ENCODE data around the gene PPM1N.

PPM1N gene

DNA sequence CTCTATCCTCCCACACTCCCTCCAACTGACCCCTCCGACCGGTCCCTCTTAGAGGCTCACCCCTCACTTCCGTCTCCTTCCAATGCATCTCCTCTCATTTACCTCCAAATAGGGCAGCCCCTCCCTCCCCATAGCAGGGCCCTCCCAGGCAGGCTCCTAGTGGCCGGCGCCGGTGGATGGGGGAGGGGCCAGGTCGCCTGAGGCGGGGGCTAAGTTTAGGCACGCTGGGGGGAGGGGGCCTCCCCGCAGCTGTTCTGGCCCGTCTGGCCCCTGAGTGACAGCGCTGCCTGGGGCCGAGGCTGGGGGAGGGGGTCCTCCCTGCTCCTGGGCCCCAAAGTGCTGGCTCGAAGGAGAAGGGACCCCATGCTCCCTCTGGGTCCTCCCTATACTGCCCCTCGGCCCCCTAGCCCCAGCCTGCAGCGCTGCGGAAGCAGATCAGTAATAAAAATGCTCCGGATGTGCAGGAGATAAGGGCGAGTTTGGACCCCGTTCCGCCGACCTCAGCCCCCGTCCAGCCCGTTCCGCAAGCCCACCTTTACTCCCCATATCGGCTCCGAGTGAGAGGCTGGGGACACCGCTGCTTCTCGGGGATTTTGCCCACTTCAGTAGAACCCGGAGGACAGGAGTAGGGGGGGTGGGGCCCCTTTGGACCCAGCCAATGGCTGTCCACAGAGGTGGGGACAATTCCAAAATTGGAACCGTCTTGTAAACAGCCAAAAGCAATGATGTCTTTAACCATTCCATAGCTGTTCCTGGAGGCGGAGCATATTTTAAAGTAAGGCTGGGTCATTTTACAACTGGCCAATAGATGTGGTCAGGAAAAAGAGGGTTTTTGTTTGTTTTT lies 5.4 kb upstream of the PPM1N start:
- peak; percentile 70 for DNase-seq

DNA sequence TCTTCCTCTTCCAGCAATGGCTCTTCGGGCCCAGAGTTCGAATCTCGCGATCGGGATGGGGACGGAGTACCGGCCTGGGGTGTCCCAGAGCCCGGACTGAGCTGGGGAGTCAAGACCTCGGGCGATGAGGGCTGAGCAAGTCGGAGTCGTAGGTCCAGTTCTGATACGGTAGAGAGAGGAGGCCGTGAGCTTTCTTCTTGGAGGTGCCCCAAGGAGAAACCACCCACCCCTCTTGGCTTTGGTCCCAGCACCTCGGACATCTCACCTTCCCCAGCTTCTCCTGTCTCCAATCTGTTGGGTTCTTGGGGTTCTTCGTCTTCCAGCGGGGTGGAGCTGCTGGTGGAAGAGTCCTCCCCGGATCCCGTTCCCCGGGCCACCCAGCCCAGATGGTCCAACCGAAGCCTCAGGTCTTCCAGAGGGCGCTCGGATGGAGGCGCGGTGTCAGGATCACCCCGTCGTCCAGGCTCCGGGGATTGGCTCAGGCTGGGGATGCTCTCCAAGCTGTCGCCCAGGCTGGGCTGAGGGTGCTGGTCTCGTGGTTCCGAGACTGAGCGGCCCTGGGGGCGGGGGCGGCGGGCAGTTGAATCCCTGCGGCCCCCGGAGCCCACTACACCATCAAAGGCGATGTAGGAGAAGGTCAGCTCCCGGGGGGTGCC lies 3.9 kb upstream of the PPM1N start:
- no peak for DNase-seq

DNA sequence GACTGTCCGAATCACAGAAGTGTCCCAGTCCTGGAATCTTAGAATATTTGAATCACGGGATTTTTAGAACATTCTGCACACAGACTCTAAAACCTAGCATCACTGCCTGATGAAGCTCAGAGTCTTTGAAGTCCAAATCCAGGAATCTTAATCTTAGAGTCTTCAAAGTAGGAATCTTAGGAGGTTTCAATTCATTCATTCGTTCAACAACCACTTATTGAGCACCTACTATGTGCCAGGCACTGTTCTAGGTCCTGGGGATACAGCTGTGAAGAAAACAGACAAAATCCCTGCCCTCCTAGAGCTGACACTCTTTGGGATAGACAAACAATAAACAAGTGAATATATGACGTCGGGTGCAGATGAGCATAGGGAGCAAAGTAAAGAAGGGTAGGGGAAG lies 3.1 kb upstream of the PPM1N start:
- DNase-seq: no peak

DNA sequence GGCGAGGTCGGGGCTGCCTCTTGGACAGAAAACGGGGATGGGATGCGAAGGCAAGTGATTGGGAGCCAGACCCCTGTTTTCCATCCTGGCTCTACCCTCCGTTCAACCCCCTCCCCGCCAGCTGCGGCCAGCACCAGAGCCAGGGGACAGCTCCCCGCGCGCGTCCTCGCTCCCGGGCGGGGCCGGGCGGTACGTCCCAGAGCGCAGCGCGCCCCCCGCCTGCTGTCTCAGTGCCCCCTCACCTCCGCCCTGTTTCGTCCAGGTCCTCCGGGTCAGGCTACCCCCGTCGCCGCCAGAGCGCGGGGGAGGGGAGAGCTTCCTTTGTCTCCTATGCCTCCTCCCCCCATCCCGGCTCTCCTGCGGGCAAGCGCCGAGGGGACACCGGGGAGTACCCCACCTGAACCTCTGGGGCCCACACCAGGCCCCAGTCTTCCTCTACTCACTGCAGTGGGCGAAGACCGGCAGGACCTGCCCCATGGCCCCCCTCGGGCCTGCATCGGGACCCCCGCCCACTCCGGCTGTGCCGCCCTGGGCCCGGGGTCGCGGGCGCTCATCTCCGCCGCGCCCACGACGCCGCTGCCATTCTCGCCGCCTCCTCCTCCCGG lies 1.8 kb upstream of the PPM1N start:
- DNase-seq: peak; percentile 42

DNA sequence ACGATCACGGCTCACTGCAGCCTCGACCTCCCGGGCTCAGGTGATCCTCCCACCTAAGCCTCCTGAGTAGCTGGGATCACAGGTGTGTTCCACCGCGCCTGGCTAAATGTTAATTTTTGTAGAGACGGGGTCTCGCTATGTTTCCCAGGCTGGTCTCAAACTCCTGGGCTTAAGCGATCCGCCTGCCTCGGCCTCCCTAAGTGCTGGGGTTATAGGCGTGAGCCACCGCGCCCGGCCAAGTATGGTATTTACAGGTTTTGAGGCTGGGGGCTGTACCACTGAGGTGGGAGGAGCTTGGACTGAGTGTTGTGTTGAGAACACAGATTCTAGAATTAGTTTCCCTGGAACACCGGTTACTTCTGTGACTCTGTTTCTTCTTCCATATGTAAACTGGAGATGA lies 452 bp upstream of the PPM1N start:
- DNase-seq: no peak

DNA sequence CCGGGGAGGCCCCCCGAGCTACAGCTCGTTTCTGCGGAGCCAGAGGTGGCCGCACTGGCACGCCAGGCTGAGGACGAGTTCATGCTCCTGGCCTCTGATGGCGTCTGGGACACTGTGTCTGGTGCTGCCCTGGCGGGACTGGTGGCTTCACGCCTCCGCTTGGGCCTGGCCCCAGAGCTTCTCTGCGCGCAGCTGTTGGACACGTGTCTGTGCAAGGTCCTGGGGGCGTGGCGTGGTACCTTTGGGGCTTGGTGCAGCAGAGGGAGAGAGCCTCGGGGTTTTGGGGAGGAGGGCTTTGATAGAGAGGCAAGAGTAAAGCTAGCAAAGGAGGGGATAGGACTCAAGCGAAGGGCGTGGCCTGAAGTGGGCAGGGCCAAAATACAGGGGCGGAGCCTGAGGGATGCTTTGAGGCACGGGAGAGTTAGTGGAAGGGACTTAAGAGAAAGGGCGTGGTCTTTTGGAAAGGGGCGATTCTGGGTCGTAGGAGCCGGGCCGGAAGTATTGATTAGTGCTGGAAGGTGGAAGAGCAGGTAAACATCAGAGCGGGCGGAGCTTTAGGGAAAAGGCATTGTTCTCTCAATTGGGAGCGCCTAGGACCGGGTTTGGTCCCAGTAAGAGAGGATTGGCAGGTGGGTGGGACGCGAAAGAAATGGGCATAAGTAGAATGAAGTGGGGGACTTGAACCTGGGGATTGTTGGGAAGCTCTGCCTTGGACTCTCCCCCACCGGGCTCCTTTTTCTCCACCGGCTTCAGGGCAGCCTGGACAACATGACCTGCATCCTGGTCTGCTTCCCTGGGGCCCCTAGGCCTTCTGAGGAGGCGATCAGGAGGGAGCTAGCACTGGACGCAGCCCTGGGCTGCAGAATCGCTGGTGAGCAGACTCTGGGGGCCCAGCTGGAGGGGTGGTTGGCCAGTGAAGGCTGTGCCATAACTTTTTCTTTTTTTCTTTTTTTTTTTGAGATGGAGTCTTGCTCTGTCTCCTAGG lies 1.2 kb downstream of the PPM1N start:
- peak; percentile 31 for DNase-seq

DNA sequence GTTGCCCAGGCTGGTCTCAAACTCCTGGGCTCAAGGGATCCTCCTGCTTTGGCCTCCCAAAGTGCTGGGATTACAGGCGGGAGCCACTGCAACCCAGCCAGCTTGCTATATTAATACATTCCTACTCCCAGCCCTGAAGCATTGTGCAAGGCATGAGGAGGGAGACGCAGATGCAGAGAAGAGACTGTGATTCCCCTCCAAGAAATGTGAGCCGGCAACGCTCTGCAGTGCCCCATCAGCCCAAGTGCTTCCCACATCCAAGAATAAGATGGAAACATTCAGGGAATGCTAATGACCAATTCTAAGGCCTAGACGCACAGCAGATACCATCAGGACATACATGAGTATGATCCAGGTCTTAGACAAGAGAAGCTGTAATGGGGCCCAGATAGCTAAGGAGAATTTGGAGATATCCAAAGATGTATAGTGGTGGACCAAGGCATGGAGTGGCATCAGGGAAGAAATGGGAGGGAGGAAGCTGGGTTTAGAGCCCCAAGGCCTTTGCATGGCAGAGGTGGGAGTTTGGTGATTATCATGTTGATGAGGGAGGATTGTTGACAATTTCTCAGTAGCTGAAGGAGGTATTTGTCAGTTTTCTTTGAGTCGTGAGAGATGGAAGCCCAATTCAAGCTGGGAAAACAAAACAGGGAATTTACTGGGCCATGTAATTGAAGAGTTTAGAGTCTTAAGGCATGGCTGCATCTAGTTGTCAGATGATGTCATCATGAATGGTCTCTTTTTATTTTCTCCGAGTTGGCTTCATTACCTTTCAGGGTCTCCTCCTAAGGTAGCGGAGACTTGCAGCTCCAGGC lies 2.9 kb downstream of the PPM1N start:
- DNase-seq: no peak

DNA sequence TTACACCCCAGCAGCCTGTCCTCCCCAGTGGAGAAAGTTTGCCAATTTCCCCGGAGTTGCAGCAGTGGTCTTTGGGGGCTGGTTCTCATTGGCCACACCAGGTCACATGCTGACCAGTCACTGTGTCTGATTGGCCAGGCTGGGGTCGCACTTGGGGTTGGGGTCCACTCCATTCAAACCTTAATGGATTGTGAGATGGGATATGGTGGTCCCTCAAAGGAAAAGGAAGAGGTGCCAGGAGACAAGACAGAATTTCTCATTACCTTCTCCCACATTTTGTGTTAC lies 3.4 kb downstream of the PPM1N start:
- DNase-seq: no peak

DNA sequence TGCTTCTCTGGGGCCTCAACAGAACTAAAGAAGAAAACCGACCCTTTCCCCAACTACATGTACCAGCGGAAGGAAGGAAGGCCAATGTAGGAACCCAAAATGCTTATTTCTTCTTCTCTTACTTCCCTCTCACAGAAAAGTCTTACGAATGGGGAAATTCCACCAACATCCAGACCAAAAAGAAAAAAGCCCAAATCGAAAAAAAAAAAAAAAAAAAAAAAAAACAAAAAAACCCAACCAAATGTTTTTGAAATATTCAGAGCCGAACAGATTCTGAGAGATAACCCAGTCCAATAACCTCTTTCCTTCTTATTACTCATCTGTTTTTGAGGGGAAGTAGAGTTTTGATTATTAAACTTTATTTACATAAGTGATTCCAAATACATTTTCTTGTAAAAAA lies 3.9 kb downstream of the PPM1N start:
- DNase-seq: no peak

DNA sequence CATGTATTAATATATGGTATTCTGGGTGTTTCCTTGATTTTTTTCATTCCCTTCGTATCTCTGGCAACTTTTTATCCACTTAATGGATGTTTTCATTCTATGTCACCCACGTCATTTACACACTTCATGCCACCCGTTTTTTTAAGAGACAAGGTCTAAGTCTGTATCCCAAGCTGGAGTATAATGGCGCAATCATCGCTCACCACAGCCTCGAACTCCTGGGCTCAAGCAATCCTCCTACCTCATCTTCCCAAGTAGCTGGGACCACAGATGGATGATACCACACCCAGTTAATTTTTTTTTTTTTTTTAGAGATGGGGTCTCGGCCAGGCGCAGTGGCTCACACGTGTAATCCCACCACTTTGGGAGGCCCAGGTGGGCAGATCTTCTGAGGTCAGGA lies 5.7 kb downstream of the PPM1N start:
- no peak for DNase-seq

DNA sequence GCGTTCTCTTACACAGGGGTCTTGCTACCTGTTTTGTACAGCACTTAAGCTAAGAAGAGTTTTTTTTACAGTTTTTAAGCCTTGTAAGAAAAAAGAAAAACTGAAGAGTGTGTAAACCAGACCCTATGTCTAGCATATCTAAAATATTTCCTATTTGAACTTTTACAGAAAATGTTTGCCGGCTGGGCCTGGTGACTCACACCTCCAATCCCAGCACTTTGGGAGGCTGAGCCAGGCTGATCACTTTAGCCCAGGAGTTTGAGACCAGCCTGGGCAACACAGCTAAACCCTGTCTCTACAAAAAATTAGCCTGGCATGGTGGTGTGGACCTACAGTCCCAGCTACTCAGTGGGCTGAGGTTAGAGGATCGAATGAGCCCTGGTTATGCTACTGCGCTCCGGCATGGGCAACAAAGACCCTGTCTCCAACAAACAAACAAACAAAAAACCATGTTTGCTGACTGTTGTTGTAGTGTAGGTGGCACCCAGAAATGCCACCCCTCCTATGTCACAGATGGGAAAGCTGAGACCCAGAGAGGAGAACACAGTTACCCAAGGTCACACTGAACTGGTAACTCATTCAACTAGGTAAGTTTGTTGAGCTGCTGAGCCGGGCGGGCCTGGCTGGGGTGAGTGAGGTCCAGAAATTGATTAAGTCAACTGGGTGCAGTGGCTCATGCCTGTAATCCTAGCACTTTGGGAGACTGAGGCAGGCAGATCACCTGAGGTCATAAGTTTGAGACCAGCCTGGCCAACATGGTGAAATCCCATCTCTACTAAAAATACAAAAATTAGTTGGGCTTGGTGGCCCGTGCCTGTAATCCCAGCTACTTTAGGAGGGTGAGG lies 7.1 kb downstream of the PPM1N start:
- DNase-seq: no peak

DNA sequence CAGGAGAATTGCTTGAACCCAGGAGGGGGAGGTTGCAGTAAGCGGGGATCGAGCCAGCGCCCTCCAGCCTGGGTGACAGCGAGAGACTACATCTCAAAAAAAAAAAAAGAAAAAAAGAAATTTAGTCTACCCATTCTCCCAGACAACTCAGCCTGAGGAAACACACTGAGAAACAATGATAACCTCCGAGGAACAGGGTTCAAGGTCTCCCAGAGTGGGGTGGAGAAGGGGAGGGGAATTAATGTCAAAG lies 7.7 kb downstream of the PPM1N start:
- no peak for DNase-seq

DNA sequence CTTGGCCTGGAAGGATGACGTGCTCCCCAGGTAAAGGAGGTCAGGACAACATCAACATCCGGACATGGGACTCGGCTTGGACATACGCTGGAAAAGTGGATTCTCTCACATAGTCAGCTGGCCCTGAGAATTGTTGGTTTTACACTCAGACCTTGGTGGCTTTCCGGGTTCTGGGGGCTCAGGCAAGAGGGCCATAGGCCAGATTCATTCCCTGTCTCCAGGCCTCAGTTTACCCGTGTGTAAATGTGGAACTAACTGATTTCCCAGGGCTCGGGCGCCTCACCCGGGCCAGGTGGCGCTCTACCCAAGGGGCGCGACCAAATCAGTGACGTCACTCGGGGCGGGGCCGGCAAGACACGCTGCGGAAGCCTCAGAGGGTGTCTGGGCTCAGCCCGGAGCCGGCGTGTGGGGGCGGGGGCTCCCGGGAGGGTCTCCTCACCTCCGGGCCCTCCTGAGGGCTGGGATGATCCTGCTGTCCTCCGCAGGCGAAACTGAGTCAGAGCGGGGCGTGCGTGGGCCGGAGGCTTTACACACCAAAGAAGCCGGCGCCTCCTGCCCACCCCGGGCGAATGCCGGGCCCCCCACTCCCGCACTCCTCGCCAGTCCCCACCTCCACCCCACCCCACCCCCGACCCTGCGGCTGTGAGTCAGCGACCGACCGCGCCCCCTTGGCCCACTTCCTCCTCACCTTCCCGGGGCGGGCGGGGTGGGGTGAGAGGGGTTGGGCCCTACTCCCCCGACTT lies 8.2 kb downstream of the PPM1N start:
- peak; percentile 93 for DNase-seq

DNA sequence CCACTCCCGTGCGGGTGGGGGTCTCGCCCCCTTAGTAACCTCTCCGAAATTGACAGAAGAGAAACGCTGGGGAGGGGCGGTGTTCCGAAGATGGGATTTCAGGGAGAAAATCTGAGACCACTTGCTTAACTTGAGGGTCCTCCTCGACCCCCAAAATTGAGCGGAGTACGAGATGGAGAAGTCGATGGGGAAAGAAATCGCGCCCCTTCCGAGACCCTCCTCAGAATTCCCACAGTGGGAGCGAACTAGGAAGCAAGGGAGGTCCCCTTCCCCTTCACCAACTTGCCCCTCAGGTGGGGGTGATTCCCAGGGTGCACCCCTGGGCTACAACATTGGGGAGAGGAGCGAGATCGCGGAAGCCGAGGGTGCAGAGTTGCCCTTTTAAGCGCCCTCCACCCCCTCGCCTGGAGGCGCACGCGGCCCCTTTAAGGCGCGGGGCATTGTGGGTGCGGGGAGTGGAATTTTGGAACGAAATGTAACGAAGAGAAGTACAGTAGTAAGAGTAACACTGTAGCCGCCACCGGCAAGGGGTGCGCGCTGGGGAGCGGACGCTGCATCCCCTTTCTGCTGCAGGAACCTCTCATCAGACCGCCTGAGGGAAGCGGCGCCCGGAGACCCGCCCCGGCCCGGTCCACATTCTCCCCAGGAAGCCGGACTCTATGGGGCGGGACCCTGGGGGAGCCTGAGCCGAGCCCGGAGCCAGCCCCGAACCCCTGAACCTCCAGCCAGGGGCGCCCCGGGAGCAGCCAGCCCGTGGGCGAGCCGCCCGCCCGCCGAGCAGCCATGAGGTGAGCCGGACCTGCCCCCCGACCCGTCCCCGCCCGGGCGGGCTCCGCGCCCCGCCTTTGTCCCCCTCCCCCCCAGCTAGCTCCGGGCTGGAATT lies 9.0 kb downstream of the PPM1N start, which contains the start of gene VASP:
Gene VASP (plus strand): TSS at position 491 of the 883 bp plus-strand sequence. CDS start 293 bp downstream, at position 784.
- DNase-seq: peak; percentile 91

DNA sequence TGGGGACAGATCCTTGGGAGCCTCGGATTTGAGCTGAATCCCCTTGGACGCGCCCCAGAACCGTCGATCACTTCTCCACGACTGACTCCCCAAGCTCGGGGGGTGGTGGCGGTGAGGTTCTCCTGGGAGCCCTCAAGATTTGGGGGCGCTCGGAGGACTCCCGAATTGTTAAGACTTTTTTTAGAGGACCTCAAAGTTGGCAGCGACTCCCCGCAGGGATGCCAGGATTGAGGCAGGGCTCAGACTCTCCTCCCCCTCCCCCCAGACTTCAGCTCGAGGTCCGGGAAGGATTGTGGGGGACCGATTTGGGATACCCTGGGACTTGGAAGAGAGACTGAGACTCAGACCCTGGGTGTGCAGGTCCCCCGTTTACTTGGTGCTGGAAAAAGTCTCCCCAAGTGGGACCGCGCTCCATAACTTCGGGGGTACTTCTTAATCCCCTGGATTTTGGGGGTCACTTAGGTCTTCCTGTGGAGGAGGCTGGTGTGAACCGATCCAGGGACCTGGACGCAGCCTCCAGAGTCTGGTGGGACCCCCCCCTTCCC lies 9.7 kb downstream of the PPM1N start:
- DNase-seq: peak; percentile 10

DNA sequence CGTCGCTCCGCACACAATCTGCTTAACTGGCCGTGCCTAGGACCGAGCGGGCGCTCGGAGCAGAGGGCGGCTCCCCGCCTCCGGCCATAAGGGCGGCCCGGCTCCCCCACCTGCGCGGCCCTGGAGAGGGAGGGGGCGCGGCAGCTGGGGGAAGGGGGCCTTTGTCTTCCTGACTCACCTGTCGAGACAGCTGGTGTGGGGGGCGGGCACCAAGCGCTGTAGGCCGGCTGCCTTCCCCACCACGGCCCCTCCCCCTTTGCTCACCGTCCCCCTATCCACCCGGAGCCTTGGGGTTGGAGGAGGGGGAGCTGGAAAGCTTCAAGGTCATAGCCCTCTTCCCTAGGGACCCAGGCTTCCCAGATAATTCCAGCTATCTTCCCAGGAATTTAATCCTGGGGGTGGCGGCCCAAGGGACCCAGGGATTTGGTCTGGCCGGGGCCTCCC lies 10.2 kb downstream of the PPM1N start:
- DNase-seq: peak; percentile 45

DNA sequence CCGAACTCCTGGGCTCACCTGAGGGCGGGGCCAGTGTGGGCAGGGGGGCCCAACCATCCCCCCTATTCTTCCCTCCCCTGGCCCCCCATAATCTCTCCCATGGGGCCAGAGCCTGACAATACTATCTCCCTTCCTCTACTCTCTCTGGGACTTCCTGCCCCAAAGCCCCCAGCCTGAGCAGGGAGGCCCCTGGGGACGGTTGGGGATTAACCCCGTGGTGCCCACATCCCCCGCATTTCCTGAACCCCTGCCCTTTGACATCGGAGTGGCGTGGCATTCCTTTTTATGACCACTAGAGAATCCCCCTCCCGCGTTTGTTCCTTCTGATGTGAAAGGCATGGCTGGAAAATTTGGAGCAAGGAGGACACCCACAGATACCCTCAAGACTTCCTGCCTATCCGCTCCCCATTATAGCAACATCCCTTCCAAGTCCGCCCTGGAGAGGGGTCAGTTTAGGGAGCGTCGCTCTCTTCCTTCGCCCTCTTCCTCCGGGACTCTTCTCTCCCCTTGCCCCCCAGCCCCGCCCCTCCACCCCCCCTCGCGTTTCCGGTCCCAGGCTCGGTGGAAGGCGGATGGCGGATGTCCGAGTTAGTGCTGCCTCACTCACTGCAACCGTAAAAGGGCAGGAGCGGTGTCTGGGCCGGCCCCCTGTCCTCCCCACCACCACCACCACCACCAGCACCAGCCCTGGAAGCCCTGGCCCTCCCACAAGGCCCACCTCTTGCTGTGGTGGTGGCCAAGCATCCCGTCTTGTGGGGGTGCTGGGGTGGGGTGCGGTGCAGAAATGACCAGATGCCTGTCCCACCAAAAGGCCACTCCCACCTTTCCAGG lies 10.8 kb downstream of the PPM1N start:
- peak; percentile 38 for DNase-seq

DNA sequence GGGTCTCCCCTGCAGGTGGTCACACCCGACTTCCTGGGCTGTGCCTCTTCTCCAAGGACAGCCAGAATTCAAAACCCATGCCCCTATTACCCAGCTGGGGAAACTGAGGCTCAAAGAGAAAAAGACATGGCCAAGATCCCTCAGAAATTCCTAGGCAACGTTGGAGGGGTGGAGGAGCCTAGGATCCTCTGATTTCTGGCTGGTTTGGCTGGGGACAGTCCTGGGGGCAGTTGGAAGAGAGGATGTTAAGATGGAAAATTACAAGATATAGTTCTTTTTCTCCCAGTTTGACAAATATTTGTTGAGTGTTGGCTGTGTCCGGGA lies 11.4 kb downstream of the PPM1N start:
- DNase-seq: no peak

Data from RPMI8226 (cell line).